HG03520 (cell line): ENCODE results near the gene ANAPC2.

Source experiments
- ATAC-seq: cut with Tn5 transposase; IDR thresholded peaks from one replicate; pipeline ENCODE4 v1.9.1; 2021; ENCODE audit warnings: mild to moderate bottlenecking, moderate library complexity; ENCODE audit not compliant: unreplicated experiment

Gene ANAPC2

DNA sequence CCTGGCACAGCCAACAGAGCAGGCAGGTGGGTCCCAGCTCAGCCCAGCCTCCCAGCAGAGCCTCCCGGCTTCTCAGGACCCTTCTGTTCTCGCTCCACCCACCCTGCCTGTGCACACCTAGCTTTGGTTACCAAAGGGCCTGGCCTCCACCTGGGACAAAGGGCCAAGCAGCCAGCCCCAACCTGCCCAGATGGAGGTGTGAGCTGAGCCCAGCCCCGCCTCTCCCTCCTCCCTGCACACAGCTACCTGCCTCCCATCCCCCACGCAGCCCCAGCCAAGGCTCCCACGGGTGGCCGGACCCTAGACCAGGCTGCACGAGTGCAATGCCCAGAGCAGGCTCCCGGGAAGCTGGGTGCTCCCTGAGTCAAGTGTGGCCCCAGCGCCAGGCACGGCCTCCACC lies 6.5 kb upstream of the ANAPC2 start:
- no peak for ATAC-seq

- no peak for ATAC-seq
Observed at GRCh38 chr9:137194388-137194787, 6.0 kb upstream of the ANAPC2 start.

DNA sequence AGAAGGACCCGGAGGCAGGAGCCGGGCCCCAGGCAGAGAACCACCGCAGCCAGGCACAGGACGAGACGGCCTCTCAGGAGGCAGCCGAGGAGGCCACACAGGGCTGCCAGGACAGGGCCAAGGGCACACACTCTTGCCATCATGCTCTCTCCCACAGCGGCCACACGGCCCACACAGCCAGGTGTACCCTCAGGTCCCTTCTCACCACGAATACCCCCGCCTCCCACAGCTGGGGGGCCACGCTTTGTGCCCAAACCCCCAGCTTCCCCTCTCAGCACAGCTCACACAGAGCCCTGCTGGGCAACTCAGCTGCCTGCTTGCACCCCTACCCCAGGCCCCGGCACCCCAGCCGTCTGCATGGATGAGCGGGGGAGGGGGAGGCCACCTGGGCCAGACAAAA lies 5.4 kb upstream of the ANAPC2 start:
- no peak for ATAC-seq

- no peak for ATAC-seq
Observed at GRCh38 chr9:137192859-137193258, 4.5 kb upstream of the ANAPC2 start.

GRCh38 chr9:137192448-137192780 lies 4.1 kb upstream of the ANAPC2 start:
- no peak for ATAC-seq

- no peak for ATAC-seq
Observed at GRCh38 chr9:137191691-137192447, 3.5 kb upstream of the ANAPC2 start.

- ATAC-seq: no peak
Observed at GRCh38 chr9:137191245-137191644, 2.9 kb upstream of the ANAPC2 start.

GRCh38 chr9:137190315-137190856 lies 2.0 kb upstream of the ANAPC2 start:
- ATAC-seq: no peak

- no peak for ATAC-seq
Observed at GRCh38 chr9:137189297-137190295, 1.2 kb upstream of the ANAPC2 start.

DNA sequence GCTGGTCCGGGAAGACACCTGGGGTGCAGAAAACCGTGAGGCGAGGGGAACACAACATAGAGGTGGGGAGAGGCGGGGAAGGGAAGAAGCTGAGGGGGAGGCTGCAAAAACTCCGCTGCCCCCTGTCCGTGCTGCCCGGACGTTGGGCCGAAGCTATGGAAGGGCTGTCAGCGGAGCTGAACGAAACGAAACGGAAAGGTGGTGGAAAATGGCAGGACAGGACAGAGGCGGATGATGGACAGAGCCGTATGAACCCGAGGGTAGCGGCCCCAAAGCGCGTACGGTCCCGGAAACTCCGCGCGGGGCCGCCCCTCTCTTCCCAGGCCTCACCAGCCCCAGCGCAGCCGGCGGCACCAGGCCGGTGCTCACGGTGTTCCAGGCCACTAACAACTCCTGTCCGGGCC lies 272 bp downstream of the ANAPC2 start:
- no peak for ATAC-seq

- ATAC-seq: no peak
Observed at GRCh38 chr9:137187386-137187785, 974 bp downstream of the ANAPC2 start.

- no peak for ATAC-seq
Observed at GRCh38 chr9:137186385-137186784, 2.0 kb downstream of the ANAPC2 start.

GRCh38 chr9:137185921-137186320 lies 2.4 kb downstream of the ANAPC2 start:
- ATAC-seq: no peak

DNA sequence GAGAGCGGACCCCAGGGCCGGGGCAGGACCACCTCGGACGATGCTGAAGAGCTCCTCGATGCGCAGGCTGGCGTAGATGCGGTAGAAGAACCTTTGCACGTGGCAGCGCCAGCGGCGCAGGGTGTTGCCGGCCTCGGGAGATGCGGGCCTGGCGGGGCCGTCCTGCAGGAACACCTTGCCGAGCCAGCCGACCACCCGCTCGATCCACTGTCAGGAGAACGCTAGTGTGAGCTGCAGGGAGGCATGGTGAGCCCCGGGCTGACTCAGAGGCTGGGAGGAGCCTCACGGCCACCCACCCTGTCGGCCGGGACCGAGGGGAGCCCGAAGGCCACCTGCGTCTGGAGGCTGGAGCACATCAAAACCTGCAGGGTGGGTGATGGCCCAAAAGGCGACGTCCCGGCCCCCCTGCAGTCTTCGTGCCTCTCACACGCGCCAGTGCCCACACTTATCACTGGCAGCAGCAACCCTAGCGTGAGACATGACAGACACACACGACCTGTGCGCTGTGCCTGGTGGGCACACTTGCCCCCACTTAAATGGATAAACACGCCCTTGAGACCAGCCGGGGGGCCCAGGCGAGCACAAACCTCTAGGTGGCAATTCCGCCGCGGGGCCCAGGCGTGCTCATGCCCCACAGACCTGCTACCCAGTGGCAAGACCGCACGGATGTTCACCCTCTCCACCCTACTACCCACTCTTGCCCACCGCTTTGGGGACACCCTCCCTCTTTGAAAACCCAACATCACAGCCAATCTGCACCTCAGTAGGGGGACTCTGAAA lies 3.3 kb downstream of the ANAPC2 start:
- no peak for ATAC-seq

DNA sequence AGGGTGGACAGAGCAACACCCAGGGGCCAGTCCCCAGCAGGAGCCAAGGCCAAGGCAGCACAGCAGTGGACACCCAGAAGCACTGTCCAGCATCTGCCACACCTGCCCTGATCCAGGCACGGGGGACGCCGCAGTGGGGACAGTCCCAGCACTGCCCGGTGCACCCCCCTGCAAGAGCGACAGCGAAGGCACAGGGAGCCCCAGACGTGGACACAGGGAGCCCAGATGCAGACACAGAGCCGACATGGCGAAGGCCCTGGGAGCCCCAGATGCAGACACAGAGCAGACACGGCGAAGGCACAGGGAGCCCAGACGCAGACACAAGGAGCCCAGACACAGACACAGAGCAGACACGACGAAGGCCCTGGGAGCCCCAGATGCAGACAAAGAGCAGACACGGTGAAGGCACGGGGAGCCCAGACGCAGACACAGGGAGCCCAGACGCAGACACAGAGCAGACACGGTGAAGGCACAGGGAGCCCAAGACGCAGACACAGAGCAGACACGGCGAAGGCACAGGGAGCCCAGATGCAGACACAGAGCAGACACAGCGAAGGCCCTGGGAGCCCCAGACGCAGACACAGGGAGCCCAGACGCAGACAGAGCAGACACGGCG lies 4.3 kb downstream of the ANAPC2 start:
- no peak for ATAC-seq

GRCh38 chr9:137182836-137183235 lies 5.5 kb downstream of the ANAPC2 start:
- ATAC-seq: no peak

DNA sequence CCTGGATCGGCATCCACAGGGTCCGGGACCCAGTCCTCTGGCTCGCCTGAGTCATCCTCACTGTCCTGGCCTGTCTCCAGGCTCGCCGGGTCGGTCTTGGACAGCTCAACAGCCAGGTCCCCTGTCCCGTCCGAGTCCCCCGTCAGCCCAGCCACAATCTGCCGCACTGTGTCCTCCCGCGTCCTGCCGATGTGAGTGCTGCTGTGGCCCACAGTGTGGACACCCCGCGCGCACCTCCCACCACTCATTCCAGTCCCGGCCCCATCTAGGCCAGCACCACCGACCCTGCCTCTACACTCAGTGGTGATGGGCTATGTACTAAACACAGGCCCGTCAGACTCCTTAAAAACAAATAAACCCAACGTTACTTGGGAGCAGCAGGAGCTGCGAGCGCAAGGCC lies 6.7 kb downstream of the ANAPC2 start:
- ATAC-seq: no peak

DNA sequence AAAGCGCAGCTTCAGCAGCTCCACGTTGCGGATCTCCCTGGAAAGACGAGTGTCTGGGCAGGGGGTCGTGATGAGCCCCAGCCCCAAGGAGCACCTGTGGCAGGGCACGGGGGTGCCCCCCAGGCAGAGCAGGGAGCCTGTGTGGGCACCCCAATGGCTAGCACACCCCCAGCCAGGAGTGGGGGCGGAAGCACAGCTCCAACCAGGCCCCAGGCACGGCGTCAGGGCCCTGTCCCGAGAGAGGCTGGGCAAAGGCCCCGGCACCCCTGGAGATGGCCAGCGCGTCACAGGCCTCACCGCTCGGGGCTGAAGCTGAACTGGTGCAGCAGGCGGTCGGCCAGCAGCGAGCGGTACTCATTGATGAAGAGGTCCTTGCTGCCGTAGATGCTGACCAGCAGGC lies 7.9 kb downstream of the ANAPC2 start:
- ATAC-seq: no peak

- no peak for ATAC-seq
Observed at GRCh38 chr9:137179761-137180160, 8.6 kb downstream of the ANAPC2 start.

GRCh38 chr9:137178939-137179630 lies 9.3 kb downstream of the ANAPC2 start:
- no peak for ATAC-seq
